Measurements from ENCODE around the gene BMP7.

The BMP7 gene

GRCh38 chr20:57180954-57181353 lies 85.5 kb downstream of the BMP7 start:
- TF ChIP-seq, protein P1, sequence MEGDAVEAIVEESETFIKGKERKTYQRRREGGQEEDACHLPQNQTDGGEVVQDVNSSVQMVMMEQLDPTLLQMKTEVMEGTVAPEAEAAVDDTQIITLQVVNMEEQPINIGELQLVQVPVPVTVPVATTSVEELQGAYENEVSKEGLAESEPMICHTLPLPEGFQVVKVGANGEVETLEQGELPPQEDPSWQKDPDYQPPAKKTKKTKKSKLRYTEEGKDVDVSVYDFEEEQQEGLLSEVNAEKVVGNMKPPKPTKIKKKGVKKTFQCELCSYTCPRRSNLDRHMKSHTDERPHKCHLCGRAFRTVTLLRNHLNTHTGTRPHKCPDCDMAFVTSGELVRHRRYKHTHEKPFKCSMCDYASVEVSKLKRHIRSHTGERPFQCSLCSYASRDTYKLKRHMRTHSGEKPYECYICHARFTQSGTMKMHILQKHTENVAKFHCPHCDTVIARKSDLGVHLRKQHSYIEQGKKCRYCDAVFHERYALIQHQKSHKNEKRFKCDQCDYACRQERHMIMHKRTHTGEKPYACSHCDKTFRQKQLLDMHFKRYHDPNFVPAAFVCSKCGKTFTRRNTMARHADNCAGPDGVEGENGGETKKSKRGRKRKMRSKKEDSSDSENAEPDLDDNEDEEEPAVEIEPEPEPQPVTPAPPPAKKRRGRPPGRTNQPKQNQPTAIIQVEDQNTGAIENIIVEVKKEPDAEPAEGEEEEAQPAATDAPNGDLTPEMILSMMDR (IDR thresholded peaks at IDR 0.05; ENCODE audit: insufficient read depth, low read depth, low read length, missing control alignments), result no peak
- no peak overlapping the region for H3K4me3 ChIP-seq (ENCODE audit: low read length)
- no peak for DNase-seq (ENCODE audit: low read depth)

GRCh38 chr20:57180387-57180786 lies 86.1 kb downstream of the BMP7 start:
- no peak overlapping the region for H3K4me3 ChIP-seq (ENCODE audit: low read length)
- TF ChIP-seq, protein P1 (IDR thresholded peaks at IDR 0.05; ENCODE audit: insufficient read depth, low read depth, low read length, missing control alignments), result no peak
- DNase-seq (ENCODE audit: low read depth), result no peak

DNA sequence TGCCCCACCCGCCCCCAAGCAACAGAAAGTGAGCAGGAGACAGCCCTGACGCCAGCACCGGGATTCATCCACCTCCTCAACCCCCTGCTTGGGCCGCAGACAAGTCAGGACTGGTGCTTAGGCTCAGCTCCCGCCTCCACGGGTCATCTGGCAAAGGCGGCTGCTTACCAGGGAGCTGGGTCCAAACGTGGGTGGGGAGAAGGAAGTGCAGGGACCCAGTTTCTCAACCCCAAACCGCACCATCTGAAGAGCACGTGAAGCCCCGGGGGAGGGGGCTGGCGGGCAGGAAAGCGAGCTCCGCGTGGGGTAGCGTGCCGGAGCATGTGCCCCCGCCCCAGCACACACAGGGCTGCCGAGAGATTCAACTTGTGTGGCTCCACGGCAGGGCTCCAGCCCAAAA lies 87.2 kb downstream of the BMP7 start:
- no peak overlapping the region for H3K4me3 ChIP-seq (ENCODE audit: low read length)
- peak; percentile 52 for DNase-seq (ENCODE audit: low read depth)
- TF ChIP-seq, protein P1 (IDR thresholded peaks at IDR 0.05; ENCODE audit: insufficient read depth, low read depth, low read length, missing control alignments), result no peak

DNA sequence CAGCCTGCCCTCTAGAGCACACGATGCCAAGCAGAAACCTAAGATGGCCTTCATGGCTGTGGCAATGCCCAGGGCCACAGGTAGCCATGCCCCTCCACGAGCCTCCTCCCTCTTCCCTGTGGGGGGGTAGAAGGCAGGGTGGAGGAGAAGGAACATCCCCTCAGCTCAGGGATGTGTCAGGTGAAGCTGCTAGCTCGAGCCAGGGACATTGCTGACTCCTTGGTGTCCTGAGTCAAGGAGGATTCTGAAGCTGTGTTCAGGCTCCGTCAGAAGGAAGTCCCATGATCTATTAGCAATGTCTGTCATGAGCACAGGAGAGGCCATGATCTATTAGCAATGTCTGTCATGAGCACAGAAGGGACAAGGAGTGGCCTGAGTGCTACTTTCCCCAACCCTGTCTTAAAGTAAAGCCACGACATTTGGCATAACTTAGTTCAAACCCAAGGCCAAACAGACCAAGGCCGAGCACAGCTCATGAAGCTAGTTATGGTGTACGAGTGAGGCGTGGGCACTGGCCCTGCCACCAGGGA lies 87.8 kb downstream of the BMP7 start:
- no peak overlapping the region for H3K4me3 ChIP-seq (ENCODE audit: low read length)
- DNase-seq (ENCODE audit: low read depth), result no peak
- TF ChIP-seq, protein P1 (IDR thresholded peaks at IDR 0.05; ENCODE audit: insufficient read depth, low read depth, low read length, missing control alignments), result no peak

DNA sequence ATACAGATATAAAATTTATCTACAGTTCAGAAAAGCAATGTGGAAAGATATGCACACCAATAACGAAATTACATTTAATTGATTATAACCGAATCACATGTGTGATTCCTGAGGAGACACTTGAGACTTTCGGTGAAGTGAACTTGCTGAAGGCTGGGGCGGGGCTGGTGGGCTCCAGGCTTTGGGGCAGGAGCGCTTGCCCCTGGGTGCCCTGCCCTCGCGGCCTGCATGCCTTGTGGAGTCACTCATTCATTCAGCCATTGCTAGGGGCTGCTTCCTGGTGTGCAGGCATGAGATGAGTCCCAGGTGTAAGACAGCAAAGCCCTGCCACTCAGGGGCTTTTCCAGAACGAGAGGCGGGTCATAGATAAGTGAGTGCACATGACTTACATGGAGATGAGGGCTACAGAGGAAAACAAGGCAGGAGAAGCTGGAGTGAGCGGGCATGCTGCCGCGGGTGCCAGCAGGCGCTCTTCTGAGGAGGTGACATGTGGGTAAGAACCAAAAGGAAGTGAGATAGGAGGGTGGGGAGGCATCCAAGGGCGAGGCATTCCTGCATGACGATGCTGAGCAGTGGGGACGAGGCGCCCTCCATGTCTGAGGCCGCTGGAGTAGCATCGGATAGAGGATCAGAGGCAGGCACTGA lies 88.7 kb downstream of the BMP7 start:
- DNase-seq (ENCODE audit: low read depth), result no peak
- no peak overlapping the region for H3K4me3 ChIP-seq (ENCODE audit: low read length)
- TF ChIP-seq, protein P1 (IDR thresholded peaks at IDR 0.05; ENCODE audit: insufficient read depth, low read depth, low read length, missing control alignments), result no peak

GRCh38 chr20:57176842-57177241 lies 89.6 kb downstream of the BMP7 start:
- no peak overlapping the region for H3K4me3 ChIP-seq (ENCODE audit: low read length)
- DNase-seq (ENCODE audit: low read depth), result no peak
- TF ChIP-seq, protein P1 (IDR thresholded peaks at IDR 0.05; ENCODE audit: insufficient read depth, low read depth, low read length, missing control alignments), result no peak
